Naive thymus-derived CD8-positive, alpha-beta T cell (primary cell): Measurements from ENCODE around the gene RPLP2. TPM values are rescaled to one million over a fixed set of nuclear protein-coding genes. Genes with fewer than 3 reads are reported as not detected.

Experiments used
- ATAC-seq, 2 donors: fragments of 150-1000 bp; cut with Tn5 transposase in 1 of 2; sonication (Bioruptor Pico), chemical (Tn5 transposase) in 1 of 2; 1 replicate in 1 of 2; 2 replicates in 1 of 2; pipeline ENCODE4 v1.10.0; 2021; ENCODE audit warnings: mild to moderate bottlenecking in 2 of 2, moderate library complexity in 2 of 2
- POLR2A ChIA-PET: fragments of 350-600 bp; sonication (Branson Sonifier 250); formaldehyde crosslinking; loops from one replicate; lab custom pipeline; 2021; ENCODE audit warnings: antibody characterized with exemption; lab: Charles Lee
- DNase-seq, 10 donors: peaks; one replicate each; pipeline versions ENCODE4 v3.0.0 to v3.0.0-alpha.2; 2020 to 2022
- H3K27ac Mint-ChIP-seq, 10 donors: one replicate each; pipeline ENCODE4 v1.8.0; 2020 to 2022; ENCODE audit warnings: mild to moderate bottlenecking in 10 of 10, mixed read lengths in 10 of 10, moderate library complexity in 4 of 10, inconsistent platforms in 1 of 10
- H3K27me3 Mint-ChIP-seq, 5 donors: one replicate each; pipeline ENCODE4 v1.8.0; 2021 to 2022; ENCODE audit warnings: mixed read lengths in 5 of 5
- H3K36me3 Mint-ChIP-seq, 3 donors: one replicate each; pipeline ENCODE4 v1.8.0; 2020 to 2022; ENCODE audit warnings: mixed read lengths in 3 of 3, mild to moderate bottlenecking in 2 of 3, inconsistent platforms in 1 of 3
- H3K4me1 Mint-ChIP-seq, 4 donors: one replicate each; pipeline ENCODE4 v1.8.0; 2021 to 2022; ENCODE audit warnings: mixed read lengths in 4 of 4
- H3K4me3 Mint-ChIP-seq, 10 donors: one replicate each; pipeline ENCODE4 v1.8.0; 2020 to 2022; ENCODE audit warnings: mild to moderate bottlenecking in 10 of 10, mixed read lengths in 10 of 10, moderate library complexity in 6 of 10, inconsistent platforms in 1 of 10
- H3K9me3 Mint-ChIP-seq, 9 donors: one replicate each; pipeline ENCODE4 v1.8.0; 2020 to 2022; ENCODE audit warnings: mixed read lengths in 9 of 9, mild to moderate bottlenecking in 3 of 9, inconsistent platforms in 1 of 9, moderate library complexity in 1 of 9
- polyA plus RNA-seq, 3 donors: library from polyadenylated mRNA; unstranded; fragments of 300-500 nt; fragmentation: Illumina TruSeq; gene quantifications; one replicate each; pipeline ENCODE4 v1.2.3, GENCODE V29; 2021
- total RNA-seq, 8 experiments: library from RNA in 2 of 8; stranded (reverse) in 2 of 8; gene quantifications; one replicate each; pipeline ENCODE4 v1.2.3 and lab custom pipeline; 2021 to 2026

The RPLP2 gene
- total and polyA plus RNA-seq, 5 experiments from 2014 or later, result 4,080 to 5,522 (median 5,338) TPM

- no peak for ATAC-seq
- POLR2A ChIA-PET, result interaction anchor here (0.6 to 5.7 kb wide), 4 partner anchors 12 to 310 kb away, joined by 3 to 67 read pairs (median 4); partner anchors contain the start of genes PIDD1 and RNH1
- H3K27me3 Mint-ChIP-seq, result no peaks in the 10 kb centered on the region
- DNase-seq, result no peak
- peak overlapping the region in 1 of 10 donors; percentile 33 for H3K27ac Mint-ChIP-seq
- H3K9me3 Mint-ChIP-seq, result no peaks in the 10 kb centered on the region
- peak overlapping the region in 2 of 10 donors; percentile 19 to 62 for H3K4me3 Mint-ChIP-seq
- H3K4me1 Mint-ChIP-seq, result peaks cover 4 to 28% (median 22%) of the 10 kb centered on the region in 4 donors
- peaks cover 0 to 22% (median 2%) of the 10 kb centered on the region in 3 donors for H3K36me3 Mint-ChIP-seq
These were observed 6.6 kb downstream of the RPLP2 start for GRCh38 chr11:816433-816779.

GRCh38 chr11:818396-819128 is 8.8 kb downstream of the RPLP2 start, which contains the start of gene PNPLA2:
Gene PNPLA2, plus strand, starts transcription at chr11:818914. Its CDS starts 805 bp downstream, at chr11:819719.
- ATAC-seq, result no peak
- peak within 1 kb of the TSS; percentile 78 to 92 (median 86) for H3K4me3 Mint-ChIP-seq
- peaks cover 0 to 21% (median 4%) of the 10 kb centered on the region in 3 donors for H3K36me3 Mint-ChIP-seq
- H3K4me1 Mint-ChIP-seq, result peaks cover 6 to 22% (median 20%) of the 10 kb centered on the region in 4 donors
- peak within 1 kb of the TSS; percentile 57 to 95 (median 89) for H3K27ac Mint-ChIP-seq
- no peaks in the 10 kb centered on the region for H3K9me3 Mint-ChIP-seq
- POLR2A ChIA-PET, result interaction anchor here (0.8 to 6.0 kb wide), 20 partner anchors 7 to 611 kb away, joined by 3 to 127 read pairs (median 6); partner anchors contain the start of genes BET1L, CD151, CHID1 and CRACR2B
- no peak for DNase-seq
- peaks cover 0 to 2% (median 0%) of the 10 kb centered on the region in 5 donors for H3K27me3 Mint-ChIP-seq

DNA sequence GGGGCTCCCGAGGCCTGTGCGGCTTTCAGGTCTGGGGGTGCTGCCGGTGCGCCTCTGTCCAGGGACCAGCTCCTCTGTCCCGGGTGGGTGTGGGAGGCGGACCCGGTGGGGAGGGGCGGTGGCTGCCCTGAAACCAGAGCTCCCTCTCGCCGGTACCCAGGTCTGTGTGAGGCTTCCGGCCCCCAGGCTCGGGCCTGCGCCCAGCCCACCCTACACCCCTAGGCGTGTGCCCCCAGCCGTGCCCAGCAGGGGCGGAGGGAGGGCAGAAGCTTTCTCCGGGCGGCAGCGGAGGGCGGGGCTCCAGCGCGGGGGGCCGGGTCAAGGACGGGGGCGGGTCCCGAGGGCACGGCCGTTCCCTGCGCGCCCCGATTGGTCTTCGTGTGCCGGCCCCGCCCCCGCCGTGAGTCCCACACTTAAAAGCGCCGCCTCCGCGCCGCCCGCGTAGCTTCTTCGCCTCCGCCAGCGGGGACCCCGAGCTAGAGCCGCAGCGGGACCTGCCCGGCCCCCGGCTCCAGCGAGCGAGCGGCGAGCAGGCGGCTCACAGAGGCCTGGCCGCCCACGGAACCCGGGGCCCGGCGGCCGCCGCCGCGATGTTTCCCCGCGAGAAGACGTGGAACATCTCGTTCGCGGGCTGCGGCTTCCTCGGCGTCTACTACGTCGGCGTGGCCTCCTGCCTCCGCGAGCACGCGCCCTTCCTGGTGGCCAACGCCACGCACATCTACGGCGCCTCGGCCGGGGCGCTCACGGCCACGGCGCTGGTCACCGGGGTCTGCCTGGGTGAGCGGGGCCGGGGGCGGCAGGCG is 9.6 kb downstream of the RPLP2 start:
- POLR2A ChIA-PET, result interaction anchor here (0.6 to 6.0 kb wide), 25 partner anchors 8 to 612 kb away, joined by 3 to 127 read pairs (median 5); partner anchors contain the start of genes BET1L, CD151, CHID1 and CRACR2B
- Mint-ChIP-seq H3K27ac (peak overlapping the region in 9 of 10 donors; percentile 57 to 95 (median 89)), H3K4me1 (peaks cover 4 to 20% (median 20%) of the 10 kb centered on the region in 4 donors), H3K4me3 (peak overlapping the region; percentile 77 to 92 (median 86)), H3K9me3 (no peaks in the 10 kb centered on the region), H3K36me3 (peaks cover 0 to 23% (median 4%) of the 10 kb centered on the region in 3 donors), H3K27me3 (peaks cover 0 to 2% (median 0%) of the 10 kb centered on the region in 5 donors)
- DNase-seq, result peak; percentile 87 to 98 (median 93)
- peak; percentile 71 to 72 for ATAC-seq

- Mint-ChIP-seq H3K27ac (peak overlapping the region; percentile 57 to 95 (median 89)), H3K4me1 (peaks cover 4 to 22% (median 20%) of the 10 kb centered on the region in 4 donors), H3K9me3 (no peaks in the 10 kb centered on the region), H3K4me3 (peak overlapping the region; percentile 79 to 92 (median 88)), H3K27me3 (peaks cover 0 to 5% (median 0%) of the 10 kb centered on the region in 5 donors), H3K36me3 (peaks cover 0 to 28% (median 10%) of the 10 kb centered on the region in 3 donors)
- ATAC-seq (peak; percentile 79 to 81), DNase-seq (peak; percentile 92 to 97 (median 96))
- POLR2A ChIA-PET, result interaction anchor here (0.6 to 6.0 kb wide), 17 partner anchors 9 to 613 kb away, joined by 3 to 127 read pairs (median 9); partner anchors contain the start of genes BET1L, CD151, CHID1 and CRACR2B
These were observed 10.3 kb downstream of the RPLP2 start for GRCh38 chr11:819943-820649.

- ATAC-seq (no peak), DNase-seq (no peak)
- Mint-ChIP-seq H3K36me3 (peaks cover 0 to 34% (median 12%) of the 10 kb centered on the region in 3 donors), H3K4me1 (peaks cover 4 to 23% (median 20%) of the 10 kb centered on the region in 4 donors), H3K4me3 (peak overlapping the region; percentile 79 to 92 (median 88)), H3K27ac (peak overlapping the region in 7 of 10 donors; percentile 62 to 92 (median 77)), H3K27me3 (peaks cover 0 to 9% (median 0%) of the 10 kb centered on the region in 5 donors), H3K9me3 (no peaks in the 10 kb centered on the region)
- POLR2A ChIA-PET, result interaction anchor here (1.0 to 6.0 kb wide), 11 partner anchors 10 to 125 kb away, joined by 3 to 127 read pairs (median 24); partner anchors contain the start of genes CD151, CHID1, CRACR2B and GATD1
These were observed 11.1 kb downstream of the RPLP2 start for GRCh38 chr11:820655-821511.

GRCh38 chr11:821512-822371 is 12.0 kb downstream of the RPLP2 start:
- peaks cover 0 to 14% (median 0%) of the 10 kb centered on the region in 5 donors for H3K27me3 Mint-ChIP-seq
- H3K9me3 Mint-ChIP-seq, result no peaks in the 10 kb centered on the region
- DNase-seq (no peak), ATAC-seq (no peak)
- POLR2A ChIA-PET, result interaction anchor here (1.5 to 6.0 kb wide), 6 partner anchors 11 to 21 kb away, joined by 8 to 127 read pairs (median 74); partner anchors contain the start of genes CD151, CRACR2B, PIDD1 and POLR2L
- peak overlapping the region in 9 of 10 donors; percentile 44 to 92 (median 87) for H3K4me3 Mint-ChIP-seq
- H3K36me3 Mint-ChIP-seq, result peaks cover 0 to 34% (median 12%) of the 10 kb centered on the region in 3 donors
- peak overlapping the region in 3 of 10 donors; percentile 4 to 43 (median 14) for H3K27ac Mint-ChIP-seq
- peaks cover 4 to 28% (median 23%) of the 10 kb centered on the region in 4 donors for H3K4me1 Mint-ChIP-seq

- H3K9me3 Mint-ChIP-seq, result no peaks in the 10 kb centered on the region
These were observed 13.9 kb downstream of the RPLP2 start for GRCh38 chr11:823441-824291.

DNA sequence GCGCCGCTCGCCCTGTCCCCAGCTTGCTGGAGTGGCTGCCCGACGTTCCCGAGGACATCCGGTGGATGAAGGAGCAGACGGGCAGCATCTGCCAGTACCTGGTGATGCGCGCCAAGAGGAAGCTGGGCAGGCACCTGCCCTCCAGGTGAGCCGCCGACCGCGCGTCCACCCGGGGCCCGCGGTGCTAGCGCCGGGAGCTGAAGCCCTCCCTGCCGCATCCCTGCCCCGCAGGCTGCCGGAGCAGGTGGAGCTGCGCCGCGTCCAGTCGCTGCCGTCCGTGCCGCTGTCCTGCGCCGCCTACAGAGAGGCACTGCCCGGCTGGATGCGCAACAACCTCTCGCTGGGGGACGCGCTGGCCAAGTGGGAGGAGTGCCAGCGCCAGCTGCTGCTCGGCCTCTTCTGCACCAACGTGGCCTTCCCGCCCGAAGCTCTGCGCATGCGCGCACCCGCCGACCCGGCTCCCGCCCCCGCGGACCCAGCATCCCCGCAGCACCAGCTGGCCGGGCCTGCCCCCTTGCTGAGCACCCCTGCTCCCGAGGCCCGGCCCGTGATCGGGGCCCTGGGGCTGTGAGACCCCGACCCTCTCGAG is 14.6 kb downstream of the RPLP2 start:
- H3K27ac Mint-ChIP-seq, result no peak overlapping the region
- DNase-seq, result no peak
- ATAC-seq, result no peak
- H3K9me3 Mint-ChIP-seq, result no peaks in the 10 kb centered on the region
- peaks cover 7 to 41% (median 40%) of the 10 kb centered on the region in 4 donors for H3K4me1 Mint-ChIP-seq
- peaks cover 0 to 33% (median 14%) of the 10 kb centered on the region in 5 donors for H3K27me3 Mint-ChIP-seq
- peaks cover 0 to 34% (median 12%) of the 10 kb centered on the region in 3 donors for H3K36me3 Mint-ChIP-seq
- no peak overlapping the region for H3K4me3 Mint-ChIP-seq
- POLR2A ChIA-PET, result interaction anchor here (1.0 to 3.0 kb wide), 3 partner anchors 15 to 20 kb away, joined by 4 to 10 read pairs (median 5); partner anchors contain the start of genes PIDD1 and RPLP2

More at GRCh38 chr11:823441-824291, 13.9 kb downstream of the RPLP2 start:
- POLR2A ChIA-PET, result interaction anchor here (0.7 to 6.0 kb wide), 6 partner anchors 9 to 194 kb away, joined by 3 to 127 read pairs (median 6); partner anchors contain the start of genes CD151, CRACR2B and RPLP2
- Mint-ChIP-seq H3K4me3 (no peak overlapping the region), H3K36me3 (peaks cover 0 to 34% (median 12%) of the 10 kb centered on the region in 3 donors), H3K4me1 (peaks cover 7 to 36% (median 34%) of the 10 kb centered on the region in 4 donors), H3K27ac (peak overlapping the region in 1 of 10 donors; percentile 62), H3K27me3 (peaks cover 0 to 26% (median 11%) of the 10 kb centered on the region in 5 donors)
- DNase-seq (no peak), ATAC-seq (no peak)

DNA sequence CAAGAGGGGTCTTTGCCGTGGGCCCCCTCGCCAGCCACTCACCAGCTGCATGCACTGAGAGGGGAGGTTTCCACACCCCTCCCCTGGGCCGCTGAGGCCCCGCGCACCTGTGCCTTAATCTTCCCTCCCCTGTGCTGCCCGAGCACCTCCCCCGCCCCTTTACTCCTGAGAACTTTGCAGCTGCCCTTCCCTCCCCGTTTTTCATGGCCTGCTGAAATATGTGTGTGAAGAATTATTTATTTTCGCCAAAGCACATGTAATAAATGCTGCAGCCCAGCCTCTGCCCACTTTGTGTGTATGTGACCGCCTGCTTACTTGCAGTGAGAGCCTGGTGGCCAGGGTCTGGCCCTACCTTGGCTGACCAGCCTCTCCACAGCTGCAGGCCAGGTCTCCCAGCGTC is 15.2 kb downstream of the RPLP2 start:
- peaks cover 10 to 46% (median 44%) of the 10 kb centered on the region in 4 donors for H3K4me1 Mint-ChIP-seq
- peak overlapping the region in 1 of 10 donors; percentile 28 for H3K27ac Mint-ChIP-seq
- H3K9me3 Mint-ChIP-seq, result no peaks in the 10 kb centered on the region
- POLR2A ChIA-PET, result interaction anchor here (1.0 to 3.0 kb wide), 3 partner anchors 16 to 20 kb away, joined by 4 to 10 read pairs (median 5); partner anchors contain the start of genes PIDD1 and RPLP2
- ATAC-seq (no peak), DNase-seq (no peak)
- H3K36me3 Mint-ChIP-seq, result peaks cover 0 to 34% (median 12%) of the 10 kb centered on the region in 3 donors
- H3K27me3 Mint-ChIP-seq, result peaks cover 0 to 38% (median 14%) of the 10 kb centered on the region in 5 donors
- no peak overlapping the region for H3K4me3 Mint-ChIP-seq
